Measurements from ENCODE around the gene GCAT. TPM values are rescaled to one million over a fixed set of nuclear protein-coding genes. Genes with fewer than 3 reads are reported as not detected.

Gene GCAT
- total and polyA plus RNA-seq, 2 of the 4 experiments (the other 2 are of a cell fraction) = 20.6 to 32.3 TPM

DNA sequence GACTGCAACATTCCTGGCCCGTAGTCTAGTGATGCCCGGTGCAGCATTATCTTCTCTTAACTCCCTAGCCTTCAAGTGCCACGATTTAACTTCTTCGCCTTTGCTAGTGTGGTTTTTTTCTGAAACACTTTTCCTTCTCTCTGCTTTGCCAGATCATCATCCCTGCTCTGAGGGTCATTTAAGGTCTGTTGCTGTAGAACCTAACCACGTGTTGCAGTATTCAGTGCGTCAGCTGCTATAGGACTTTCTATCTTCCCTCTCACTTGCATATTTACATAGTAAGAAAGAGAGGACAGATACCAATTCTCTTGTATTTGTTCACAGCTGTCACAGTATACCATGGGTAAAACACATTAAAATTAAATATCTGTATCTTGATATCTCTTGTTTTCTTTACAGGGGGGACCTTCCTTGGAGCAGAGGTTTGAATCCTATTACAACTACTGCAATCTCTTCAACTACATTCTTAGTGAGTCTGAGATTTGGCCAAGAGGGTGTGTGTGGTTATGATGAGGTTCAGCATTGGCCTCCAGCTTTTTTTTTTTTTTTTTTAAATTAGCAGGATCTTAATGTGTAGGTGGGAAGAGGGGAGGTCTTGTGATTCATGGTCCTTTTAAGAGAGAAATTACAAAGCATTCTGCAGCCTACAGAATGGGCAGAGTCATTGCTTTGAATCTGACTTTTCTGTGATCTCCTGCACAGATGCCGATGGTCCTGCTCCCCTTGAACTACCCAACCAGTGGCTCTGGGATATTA lies 55.0 kb downstream of the GCAT start:
- POLR2A ChIA-PET (ENCODE audit: unreplicated experiment) = interaction anchor here (0.6 to 0.7 kb wide), 2 partner anchors 10 to 55 kb away, joined by 4 to 5 read pairs; partner anchors contain the start of gene GCAT
- no peak overlapping the region for H2BK5ac ChIP-seq (ENCODE audit: low read depth, low read length, poor library complexity, severe bottlenecking)

More for the DNA sequence above, 55.0 kb downstream of the GCAT start:
- H4K5ac ChIP-seq (ENCODE audit: low read depth, low read length) = no peak overlapping the region
- peaks cover 51% of the 10 kb centered on the region for H3K36me3 ChIP-seq (ENCODE audit: control insufficient read depth, insufficient read depth, low read length)
- CTCF ChIA-PET = interaction anchor here (0.6 to 2.4 kb wide), 15 partner anchors 7 to 391 kb away, joined by 3 to 21 read pairs (median 4); no protein-coding TSS in a partner anchor
- no peak overlapping the region for H3K4me3 ChIP-seq (ENCODE audit: insufficient read depth, low read depth, low read length)
- intact Hi-C loops (cut with micrococcal nuclease) = loop anchor here (1.0 to 5.0 kb wide), 3 partner anchors 14 to 325 kb away; partner anchors contain the start of gene EIF3L
- WGBS, 2 experiments (ENCODE audit: extremely low coverage in 2 of 2, insufficient read length in 1 of 2) = 20% methylated on average over 1 of the region's 7 CpGs; no CpG with 5 or more reads in 1 of the 2 experiments
- no peak overlapping the region for H2AK9ac ChIP-seq (replicated peaks; ENCODE audit: low read depth, low read length, poor library complexity)
- H3K4me2 ChIP-seq (ENCODE audit: low read depth, low read length) = no peak overlapping the region
- dilution Hi-C loops (cut with HindIII; ENCODE audit: low sequenced_read_pairs, unreplicated experiment) = no loop called here
- H3K56ac ChIP-seq (ENCODE audit: extremely low read depth, insufficient read depth, low read length) = no peak overlapping the region
- no peak overlapping the region for H3K9ac ChIP-seq (ENCODE audit: low read depth, low read length)
- no peak overlapping the region for H3K18ac ChIP-seq (ENCODE audit: low read depth, low read length)
- no peak overlapping the region for H2AK5ac ChIP-seq (ENCODE audit: low read depth, low read length)
- no peak overlapping the region for H2BK120ac ChIP-seq (ENCODE audit: low read depth, low read length)
- no peak overlapping the region for H3K27ac ChIP-seq (ENCODE audit: insufficient read depth, low read length)
- H3K79me1 ChIP-seq (ENCODE audit: low read depth in 1 of 2, low read length in 2 of 2) = peaks cover 36 to 52% of the 10 kb centered on the region in 2 experiments
- H3K4ac ChIP-seq (ENCODE audit: low read depth, low read length) = no peak overlapping the region
- peaks cover 9% of the 10 kb centered on the region for H4K20me1 ChIP-seq (ENCODE audit: insufficient read depth, low read length)
- no peak overlapping the region for H2BK20ac ChIP-seq (ENCODE audit: low read depth, low read length)
- H3K9me1 ChIP-seq (ENCODE audit: insufficient read depth, low read length) = no peaks in the 10 kb centered on the region
- H3K14ac ChIP-seq (replicated peaks; ENCODE audit: low read depth, low read length) = no peak overlapping the region
- no peak overlapping the region for H4K8ac ChIP-seq (ENCODE audit: low read depth in 2 of 2, low read length in 2 of 2)
- H2BK15ac ChIP-seq (ENCODE audit: low read depth, low read length) = no peak overlapping the region
- TF ChIP-seq RFX5 (IDR thresholded peaks at IDR 0.05; ENCODE audit: low read depth, low read length) = no peak
- TF ChIP-seq, protein P1, sequence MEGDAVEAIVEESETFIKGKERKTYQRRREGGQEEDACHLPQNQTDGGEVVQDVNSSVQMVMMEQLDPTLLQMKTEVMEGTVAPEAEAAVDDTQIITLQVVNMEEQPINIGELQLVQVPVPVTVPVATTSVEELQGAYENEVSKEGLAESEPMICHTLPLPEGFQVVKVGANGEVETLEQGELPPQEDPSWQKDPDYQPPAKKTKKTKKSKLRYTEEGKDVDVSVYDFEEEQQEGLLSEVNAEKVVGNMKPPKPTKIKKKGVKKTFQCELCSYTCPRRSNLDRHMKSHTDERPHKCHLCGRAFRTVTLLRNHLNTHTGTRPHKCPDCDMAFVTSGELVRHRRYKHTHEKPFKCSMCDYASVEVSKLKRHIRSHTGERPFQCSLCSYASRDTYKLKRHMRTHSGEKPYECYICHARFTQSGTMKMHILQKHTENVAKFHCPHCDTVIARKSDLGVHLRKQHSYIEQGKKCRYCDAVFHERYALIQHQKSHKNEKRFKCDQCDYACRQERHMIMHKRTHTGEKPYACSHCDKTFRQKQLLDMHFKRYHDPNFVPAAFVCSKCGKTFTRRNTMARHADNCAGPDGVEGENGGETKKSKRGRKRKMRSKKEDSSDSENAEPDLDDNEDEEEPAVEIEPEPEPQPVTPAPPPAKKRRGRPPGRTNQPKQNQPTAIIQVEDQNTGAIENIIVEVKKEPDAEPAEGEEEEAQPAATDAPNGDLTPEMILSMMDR (conservative IDR thresholded peaks at IDR 0.05; ENCODE audit: low read depth, low read length) = no peak
- TF ChIP-seq SMC3 (IDR thresholded peaks at IDR 0.05; ENCODE audit: low read depth, low read length) = no peak
- H2AFZ ChIP-seq (replicated peaks; ENCODE audit: low read length, poor library complexity) = no peak overlapping the region
- BruUV-seq (replicated peaks) = no TSS peak
- no peaks in the 10 kb centered on the region for H3K9me3 ChIP-seq (ENCODE audit: control insufficient read depth, insufficient read depth, low read length)
- in situ Hi-C loops (cut with MboI; ENCODE audit: low sequenced_read_pairs) = no loop called here
- DNase-seq (peak; percentile 29), ATAC-seq (ENCODE audit: low read depth) (peak; percentile 8; the same call in 1 of the 2 replicates)
- H3K23ac ChIP-seq (ENCODE audit: low read depth, low read length) = no peak overlapping the region
- H3K4me1 ChIP-seq (ENCODE audit: control insufficient read depth, insufficient read depth, low read length) = peaks cover 5% of the 10 kb centered on the region
- H3K27me3 ChIP-seq (ENCODE audit: control insufficient read depth, insufficient read depth, low read length) = no peaks in the 10 kb centered on the region
- H4K91ac ChIP-seq (ENCODE audit: insufficient read depth, low read depth, low read length) = no peak overlapping the region

Measured in IMR-90 (cell line).